ENCODE measurements around the gene PRKD2.

The PRKD2 gene

GRCh38 chr19:46746281-46747057 lies 29.6 kb upstream of the PRKD2 start, which contains the start of gene STRN4:
Gene STRN4 (minus strand): TSS chr19:46746450. CDS start chr19:46746430, 20 bp downstream.
- no peak for TF ChIP-seq CTCF (IDR thresholded peaks at IDR 0.05; ENCODE audit: low read depth, low read length)
- H3K4me3 ChIP-seq (replicated peaks in 1 of 2; ENCODE audit: low read depth in 2 of 2, low read length in 2 of 2), result peak within 1 kb of the TSS; percentile 95 to 96
- DNase-seq (ENCODE audit: low read depth in 2 of 2), result peak; percentile 32 to 59

- DNase-seq (ENCODE audit: low read depth in 2 of 2), result no peak
- TF ChIP-seq CTCF (IDR thresholded peaks at IDR 0.05; ENCODE audit: low read depth, low read length), result no peak
- peak within 1 kb of the TSS; percentile 95 to 96 for H3K4me3 ChIP-seq (replicated peaks in 1 of 2; ENCODE audit: low read depth in 2 of 2, low read length in 2 of 2)
These were observed 28.8 kb upstream of the PRKD2 start, which contains the start of gene FKRP for GRCh38 chr19:46745521-46746280. Gene FKRP (plus strand): TSS chr19:46746057. CDS start chr19:46755451, 9,394 bp downstream.

DNA sequence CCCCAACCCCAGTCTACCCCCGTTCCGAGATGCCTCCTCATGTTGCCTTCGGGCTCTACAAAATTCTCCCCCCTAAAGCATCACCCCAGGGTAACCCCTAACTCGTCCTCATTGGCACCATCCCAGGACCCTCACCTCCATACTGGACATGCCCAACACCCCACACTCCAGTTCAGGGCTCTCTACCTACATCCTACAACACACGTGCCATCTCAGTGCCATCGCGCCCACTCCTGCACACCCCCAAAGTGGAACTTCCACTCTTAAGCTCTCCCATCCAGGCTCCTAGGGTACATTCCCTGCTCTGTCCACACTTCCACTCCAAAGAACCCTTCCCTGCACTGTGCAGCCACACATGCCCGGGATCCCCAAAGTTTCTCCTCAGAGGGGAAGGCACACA lies 28.1 kb upstream of the PRKD2 start:
- peak overlapping the region; percentile 95 to 96 for H3K4me3 ChIP-seq (replicated peaks in 1 of 2; ENCODE audit: low read depth in 2 of 2, low read length in 2 of 2)
- no peak for TF ChIP-seq CTCF (IDR thresholded peaks at IDR 0.05; ENCODE audit: low read depth, low read length)
- no peak for DNase-seq (ENCODE audit: low read depth in 2 of 2)

DNA sequence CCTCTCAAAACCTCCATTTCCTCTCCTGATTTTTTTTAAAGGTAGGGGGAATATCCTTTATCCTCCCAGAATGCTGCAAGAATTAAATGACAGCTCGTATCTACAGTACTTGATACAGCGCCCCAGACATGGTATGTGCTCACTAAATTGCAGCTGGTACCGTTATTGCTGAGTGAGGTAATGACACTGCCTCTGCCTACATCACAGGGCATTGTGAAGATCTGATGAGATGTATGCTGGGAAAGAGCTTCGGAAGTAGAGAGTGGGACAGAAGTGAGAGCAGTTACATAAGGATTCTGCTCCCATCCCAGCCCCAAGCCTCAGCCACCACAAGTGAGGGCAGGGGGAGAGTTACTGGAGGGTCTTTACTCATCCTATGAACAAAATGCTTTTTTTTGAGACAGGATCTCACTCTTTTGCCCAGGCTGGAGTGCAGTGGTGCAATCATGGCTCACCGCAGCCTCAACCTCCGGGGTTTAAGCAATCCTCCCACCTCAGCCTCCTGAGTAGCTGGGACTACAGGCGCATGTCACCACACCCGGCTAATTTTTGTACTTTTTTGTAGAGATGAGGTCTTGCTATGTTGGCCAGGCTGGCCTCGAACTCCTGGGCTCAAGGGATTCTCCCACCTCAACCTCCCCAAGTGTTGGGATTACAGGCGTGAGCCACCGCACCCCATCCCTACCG lies 27.2 kb upstream of the PRKD2 start:
- DNase-seq (ENCODE audit: low read depth in 2 of 2), result no peak
- peak overlapping the region in 1 of 2 donors; percentile 95 for H3K4me3 ChIP-seq (replicated peaks in 1 of 2; ENCODE audit: low read depth in 2 of 2, low read length in 2 of 2)
- no peak for TF ChIP-seq CTCF (IDR thresholded peaks at IDR 0.05; ENCODE audit: low read depth, low read length)

- no peak overlapping the region for H3K4me3 ChIP-seq (replicated peaks in 1 of 2; ENCODE audit: low read depth in 2 of 2, low read length in 2 of 2)
- no peak for DNase-seq (ENCODE audit: low read depth in 2 of 2)
These were observed 26.1 kb upstream of the PRKD2 start for GRCh38 chr19:46742926-46743480.

More at GRCh38 chr19:46742926-46743480, 26.1 kb upstream of the PRKD2 start:
- no peak for TF ChIP-seq CTCF (IDR thresholded peaks at IDR 0.05; ENCODE audit: low read depth, low read length)

All from cardiac fibroblast (primary cell).